Activated naive CD8-positive, alpha-beta T cell treated with anti-CD3 and anti-CD28 coated beads for 36 hours (primary cell): ENCODE data around the gene SCLY. TPM values are rescaled to one million over a fixed set of nuclear protein-coding genes. Genes with fewer than 3 reads are reported as not detected.

Source experiments
- DNase-seq: peaks from one replicate; pipeline ENCODE4 v3.0.0; 2021
- H3K27ac Mint-ChIP-seq: one replicate; pipeline ENCODE4 v1.8.0; 2022; ENCODE audit warnings: mild to moderate bottlenecking, moderate library complexity, mixed read lengths
- H3K27me3 Mint-ChIP-seq: one replicate; pipeline ENCODE4 v1.8.0; 2022; ENCODE audit warnings: mild to moderate bottlenecking, mixed read lengths
- H3K36me3 Mint-ChIP-seq: one replicate; pipeline ENCODE4 v1.8.0; 2021; ENCODE audit warnings: mild to moderate bottlenecking, mixed read lengths
- H3K4me1 Mint-ChIP-seq: one replicate; pipeline ENCODE4 v1.8.0; 2021; ENCODE audit warnings: mixed read lengths
- H3K4me3 Mint-ChIP-seq: one replicate; pipeline ENCODE4 v1.8.0; 2022; ENCODE audit warnings: mild to moderate bottlenecking, moderate library complexity, mixed read lengths
- H3K9me3 Mint-ChIP-seq: one replicate; pipeline ENCODE4 v1.8.0; 2022; ENCODE audit warnings: mixed read lengths
- total RNA-seq, 2 experiments: library from RNA; stranded (reverse); gene quantifications; one replicate each; pipeline ENCODE4 v1.2.3, GENCODE V29; 2021

Gene SCLY
- total RNA-seq = 10 to 100 TPM; 71.6 to 72.9 TPM

GRCh38 chr2:238060542-238061314 lies at the start of gene SCLY:
Gene SCLY, plus strand, starts transcription at chr2:238061001. Its CDS starts 54 bp downstream, at chr2:238061055.
- H3K9me3 Mint-ChIP-seq = peaks cover 2% of the 10 kb centered on the region
- peak within 1 kb of the TSS; percentile 92 for H3K27ac Mint-ChIP-seq
- peak; percentile 96 for DNase-seq
- H3K4me1 Mint-ChIP-seq = peaks cover 39% of the 10 kb centered on the region
- H3K4me3 Mint-ChIP-seq = peak within 1 kb of the TSS; percentile 83
- peaks cover 51% of the 10 kb centered on the region for H3K36me3 Mint-ChIP-seq
- H3K27me3 Mint-ChIP-seq = peaks cover 17% of the 10 kb centered on the region

- H3K4me1 Mint-ChIP-seq = peaks cover 29% of the 10 kb centered on the region
- H3K9me3 Mint-ChIP-seq = no peaks in the 10 kb centered on the region
- H3K27ac Mint-ChIP-seq = no peak overlapping the region
- H3K27me3 Mint-ChIP-seq = no peaks in the 10 kb centered on the region
- H3K36me3 Mint-ChIP-seq = peaks cover 29% of the 10 kb centered on the region
- no peak overlapping the region for H3K4me3 Mint-ChIP-seq
- DNase-seq = no peak
These were observed 47.0 kb upstream of the SCLY start for GRCh38 chr2:238013806-238014205.

- Mint-ChIP-seq H3K36me3 (peaks cover 26% of the 10 kb centered on the region), H3K27me3 (no peaks in the 10 kb centered on the region), H3K4me1 (peaks cover 16% of the 10 kb centered on the region), H3K4me3 (no peak overlapping the region), H3K9me3 (no peaks in the 10 kb centered on the region), H3K27ac (no peak overlapping the region)
- no peak for DNase-seq
These were observed 45.1 kb upstream of the SCLY start for GRCh38 chr2:238015705-238016104.

DNA sequence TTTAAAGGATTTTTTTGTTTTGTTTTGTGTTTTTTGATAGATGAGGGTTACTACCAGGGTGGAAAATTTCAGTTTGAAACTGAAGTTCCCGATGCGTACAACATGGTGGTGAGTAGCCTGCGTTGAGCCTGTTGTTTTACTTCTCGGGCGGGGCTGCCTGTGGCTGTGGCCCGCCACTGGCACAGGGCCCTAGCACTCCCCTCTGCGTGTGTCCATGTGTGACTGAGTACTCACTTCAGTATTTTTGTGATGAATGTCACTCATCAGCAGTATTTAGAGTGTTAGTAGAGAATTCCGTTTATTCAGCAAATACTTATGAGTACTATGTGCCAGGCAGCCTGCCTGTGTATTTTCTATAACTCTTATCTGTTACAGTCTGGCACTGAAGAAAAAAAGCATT lies 44.3 kb upstream of the SCLY start:
- Mint-ChIP-seq H3K36me3 (peaks cover 29% of the 10 kb centered on the region), H3K27ac (no peak overlapping the region), H3K27me3 (no peaks in the 10 kb centered on the region), H3K4me3 (no peak overlapping the region), H3K4me1 (peaks cover 11% of the 10 kb centered on the region), H3K9me3 (no peaks in the 10 kb centered on the region)
- DNase-seq = no peak

- Mint-ChIP-seq H3K4me1 (peaks cover 18% of the 10 kb centered on the region), H3K27me3 (no peaks in the 10 kb centered on the region), H3K9me3 (no peaks in the 10 kb centered on the region), H3K4me3 (no peak overlapping the region), H3K27ac (no peak overlapping the region), H3K36me3 (peaks cover 21% of the 10 kb centered on the region)
- DNase-seq = no peak
These were observed 40.8 kb upstream of the SCLY start for GRCh38 chr2:238019962-238020361.

DNA sequence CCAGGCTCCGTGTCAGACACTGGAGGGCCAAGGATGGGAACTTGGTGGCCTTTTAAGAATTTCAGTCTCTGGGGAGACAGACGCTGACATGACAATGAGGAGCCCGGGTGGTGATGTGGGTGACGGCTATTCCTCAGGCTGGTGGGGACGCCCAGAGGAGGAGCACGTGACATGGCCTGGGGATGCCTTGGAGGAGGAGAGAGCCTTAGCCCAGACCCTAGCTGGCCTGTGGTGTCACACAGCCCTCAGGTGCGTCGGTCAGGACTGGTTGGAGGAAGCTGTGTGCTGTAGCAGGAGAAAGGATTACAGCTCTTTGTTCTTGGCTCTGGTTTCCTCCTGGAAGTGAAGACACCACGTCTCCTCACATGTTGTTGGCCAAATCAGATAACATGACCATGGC lies 40.0 kb upstream of the SCLY start:
- H3K4me1 Mint-ChIP-seq = peaks cover 19% of the 10 kb centered on the region
- no peaks in the 10 kb centered on the region for H3K27me3 Mint-ChIP-seq
- no peak overlapping the region for H3K4me3 Mint-ChIP-seq
- DNase-seq = no peak
- H3K9me3 Mint-ChIP-seq = no peaks in the 10 kb centered on the region
- no peak overlapping the region for H3K27ac Mint-ChIP-seq
- H3K36me3 Mint-ChIP-seq = peaks cover 27% of the 10 kb centered on the region

DNA sequence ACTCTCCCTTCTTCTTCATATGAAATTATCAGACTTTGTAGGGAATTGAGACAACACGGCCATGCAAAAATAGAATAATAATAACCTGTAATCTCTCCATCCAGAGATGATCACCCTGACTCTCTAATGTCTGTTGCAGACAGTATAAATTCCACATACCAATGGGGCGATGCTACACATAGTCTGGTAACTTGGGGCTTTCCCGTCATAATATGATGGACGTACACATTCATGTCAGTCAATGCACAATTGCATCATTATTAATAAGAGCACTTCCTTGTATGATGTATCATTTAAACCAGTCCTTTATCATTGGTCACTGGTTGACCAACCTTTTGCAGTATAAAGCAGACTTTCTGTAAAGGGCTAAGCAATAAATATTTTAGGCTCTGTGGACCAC lies 39.5 kb upstream of the SCLY start:
- H3K4me1 Mint-ChIP-seq = peaks cover 19% of the 10 kb centered on the region
- H3K27me3 Mint-ChIP-seq = no peaks in the 10 kb centered on the region
- no peak overlapping the region for H3K4me3 Mint-ChIP-seq
- DNase-seq = no peak
- H3K9me3 Mint-ChIP-seq = no peaks in the 10 kb centered on the region
- no peak overlapping the region for H3K27ac Mint-ChIP-seq
- H3K36me3 Mint-ChIP-seq = peaks cover 29% of the 10 kb centered on the region

GRCh38 chr2:238022594-238023157 lies 38.1 kb upstream of the SCLY start:
- Mint-ChIP-seq H3K4me1 (peaks cover 19% of the 10 kb centered on the region), H3K4me3 (no peak overlapping the region), H3K9me3 (no peaks in the 10 kb centered on the region), H3K27ac (no peak overlapping the region), H3K27me3 (no peaks in the 10 kb centered on the region), H3K36me3 (peaks cover 33% of the 10 kb centered on the region)
- no peak for DNase-seq

- Mint-ChIP-seq H3K4me3 (no peak overlapping the region), H3K27ac (no peak overlapping the region), H3K27me3 (no peaks in the 10 kb centered on the region), H3K4me1 (peaks cover 19% of the 10 kb centered on the region), H3K36me3 (peaks cover 33% of the 10 kb centered on the region), H3K9me3 (no peaks in the 10 kb centered on the region)
- DNase-seq = no peak
These were observed 37.2 kb upstream of the SCLY start for GRCh38 chr2:238023608-238024007.

DNA sequence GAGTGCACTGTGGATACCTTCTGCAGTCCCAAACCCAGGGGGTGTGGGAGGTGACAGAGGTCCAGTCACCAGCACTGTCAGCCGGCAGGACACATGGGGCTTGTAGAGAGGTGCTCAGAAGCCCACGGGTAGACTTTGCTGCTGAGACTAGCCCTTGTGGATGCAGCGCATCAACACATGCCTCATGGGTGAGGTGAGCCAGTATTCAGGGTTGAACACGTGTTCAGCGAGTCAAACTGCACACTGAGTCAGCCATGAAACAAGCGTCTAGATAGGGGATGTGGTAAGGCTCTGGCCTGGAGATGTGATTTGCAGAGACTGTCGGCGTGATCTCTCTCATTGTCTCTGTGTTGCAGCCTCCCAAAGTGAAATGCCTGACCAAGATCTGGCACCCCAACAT lies 35.8 kb upstream of the SCLY start:
- H3K4me3 Mint-ChIP-seq = no peak overlapping the region
- H3K27ac Mint-ChIP-seq = no peak overlapping the region
- H3K36me3 Mint-ChIP-seq = peaks cover 27% of the 10 kb centered on the region
- H3K27me3 Mint-ChIP-seq = no peaks in the 10 kb centered on the region
- H3K4me1 Mint-ChIP-seq = peaks cover 17% of the 10 kb centered on the region
- DNase-seq = peak; percentile 10
- H3K9me3 Mint-ChIP-seq = no peaks in the 10 kb centered on the region

DNA sequence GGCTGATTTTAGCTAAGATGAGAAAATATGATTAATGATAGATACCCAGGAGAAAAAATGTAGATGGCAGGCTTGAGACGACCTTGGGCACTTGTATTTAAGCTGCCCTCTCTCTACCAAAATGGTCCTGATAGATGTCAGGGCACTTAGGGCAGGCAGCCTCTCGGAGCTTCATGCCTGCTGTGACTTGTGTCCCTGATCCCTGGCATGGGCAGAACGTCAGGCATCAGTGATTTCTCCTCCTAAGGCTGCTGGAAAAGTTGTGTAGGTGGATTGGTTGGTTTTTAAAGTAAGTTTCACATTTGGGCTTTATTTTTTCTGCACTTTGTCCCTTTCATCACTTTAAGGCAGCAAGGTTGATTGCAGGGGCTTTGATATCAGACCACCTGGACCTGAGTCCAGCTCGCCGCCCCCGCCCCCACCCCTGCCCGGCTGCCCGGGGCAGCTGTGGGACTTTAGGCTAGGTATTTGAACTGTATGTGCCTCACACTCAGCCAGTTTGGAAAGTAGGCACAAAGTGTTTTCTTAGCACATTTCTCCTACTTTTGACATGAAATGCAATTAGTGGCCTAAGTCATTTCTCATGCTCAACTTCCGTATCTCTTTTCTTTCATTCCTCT lies 35.0 kb upstream of the SCLY start:
- Mint-ChIP-seq H3K36me3 (peaks cover 30% of the 10 kb centered on the region), H3K27me3 (no peaks in the 10 kb centered on the region), H3K9me3 (no peaks in the 10 kb centered on the region), H3K27ac (no peak overlapping the region), H3K4me3 (no peak overlapping the region), H3K4me1 (peaks cover 17% of the 10 kb centered on the region)
- no peak for DNase-seq

GRCh38 chr2:238027058-238027457 lies 33.7 kb upstream of the SCLY start:
- Mint-ChIP-seq H3K36me3 (peaks cover 33% of the 10 kb centered on the region), H3K9me3 (no peaks in the 10 kb centered on the region), H3K4me3 (no peak overlapping the region), H3K27ac (no peak overlapping the region), H3K4me1 (peaks cover 17% of the 10 kb centered on the region), H3K27me3 (no peaks in the 10 kb centered on the region)
- DNase-seq = no peak

- Mint-ChIP-seq H3K9me3 (no peaks in the 10 kb centered on the region), H3K27me3 (no peaks in the 10 kb centered on the region), H3K36me3 (peaks cover 33% of the 10 kb centered on the region), H3K27ac (no peak overlapping the region), H3K4me3 (no peak overlapping the region), H3K4me1 (peaks cover 17% of the 10 kb centered on the region)
- DNase-seq = no peak
These were observed 33.0 kb upstream of the SCLY start for GRCh38 chr2:238027591-238028415.

DNA sequence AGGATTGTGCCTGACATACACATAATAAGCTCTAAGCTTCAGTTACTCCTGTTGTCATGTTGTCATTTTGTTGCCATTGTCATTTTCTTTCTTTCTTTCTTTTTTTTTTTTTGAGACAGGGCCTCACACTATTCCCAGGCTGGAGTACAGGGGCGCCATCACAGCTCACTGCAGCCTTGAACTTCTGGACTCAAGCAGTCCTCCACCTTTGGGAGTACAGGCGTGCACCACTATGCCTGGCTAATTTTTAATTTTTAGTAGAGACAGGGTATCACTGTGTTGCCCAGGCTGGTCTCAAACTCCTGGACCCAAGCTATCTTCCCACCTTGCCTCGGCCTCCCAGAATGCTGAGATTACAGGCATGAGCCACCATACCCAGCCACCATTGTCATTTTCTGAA lies 30.9 kb upstream of the SCLY start:
- Mint-ChIP-seq H3K27me3 (no peaks in the 10 kb centered on the region), H3K4me3 (no peak overlapping the region), H3K9me3 (no peaks in the 10 kb centered on the region), H3K27ac (no peak overlapping the region), H3K4me1 (peaks cover 9% of the 10 kb centered on the region), H3K36me3 (peaks cover 40% of the 10 kb centered on the region)
- DNase-seq = no peak
